OCI-LY3 (cell line): Measurements from ENCODE around the gene OSER1.

Experiments used
- H2AFZ ChIP-seq: fragments of 200-600, 300-600 bp; shearing (Covaris generic); 2 replicates; pipeline ENCODE4 v1.6.0; 2014; ENCODE audit warnings: antibody characterized with exemption, low read depth, low read length
- H3K27ac ChIP-seq: fragments of 200-600, 300-600 bp; sonication (generic); 2 replicates; pipeline ENCODE4 v1.5.1; 2014; ENCODE audit warnings: mild to moderate bottlenecking, low read length, moderate library complexity, mixed read lengths
- H3K27me3 ChIP-seq: fragments of 200-600, 300-600 bp; sonication (generic); 2 replicates; pipeline ENCODE4 v1.6.1; 2014; ENCODE audit warnings: low read depth, low read length, mixed read lengths
- H3K36me3 ChIP-seq: fragments of 200-600, 300-600 bp; sonication (generic); replicated peaks from 2 replicates; pipeline ENCODE3; 2014; ENCODE audit warnings: low read depth, low read length, mixed read lengths
- H3K4me1 ChIP-seq: fragments of 300-600, 200-600 bp; sonication (generic); 2 replicates; pipeline ENCODE4 v1.6.1; 2014; ENCODE audit warnings: low read length, mixed read lengths
- H3K4me2 ChIP-seq: fragments of 200-600, 300-600 bp; sonication (generic); 2 replicates; pipeline ENCODE4 v1.6.1; 2014; ENCODE audit warnings: low read length, mixed read lengths
- H3K4me3 ChIP-seq: fragments of 300-600, 200-600 bp; sonication (generic); 2 replicates; pipeline ENCODE4 v1.5.1; 2014; ENCODE audit warnings: antibody characterized with exemption, mild to moderate bottlenecking, low read length, moderate library complexity
- H3K79me2 ChIP-seq: fragments of 300-600, 200-600 bp; shearing (Covaris generic); 2 replicates; pipeline ENCODE4 v1.6.1; 2014; ENCODE audit warnings: mild to moderate bottlenecking, low read length, mixed read lengths
- H3K9ac ChIP-seq: fragments of 300-600, 200-600 bp; shearing (Covaris generic); 2 replicates; pipeline ENCODE4 v1.6.0; 2014; ENCODE audit warnings: mild to moderate bottlenecking, low read length, moderate library complexity
- H3K9me3 ChIP-seq: fragments of 200-600, 300-600 bp; shearing (Covaris generic); 2 replicates; pipeline ENCODE4 v1.6.1; 2014; ENCODE audit warnings: low read length, mixed read lengths; ENCODE audit not compliant: insufficient read depth
- H4K20me1 ChIP-seq: fragments of 200-600, 300-600 bp; sonication (generic); 2 replicates; pipeline ENCODE4 v1.6.1; 2016; ENCODE audit warnings: low read length, mixed read lengths; ENCODE audit not compliant: insufficient read depth
- CTCF ChIP-seq: fragments of 200-600, 300-600 bp; sonication (generic); IDR thresholded peaks from 2 replicates; pipeline ENCODE4 v1.5.1; 2014; ENCODE audit warnings: antibody characterized with exemption, low read length, low read depth
- EZH2phosphoT487 ChIP-seq: fragments of 200-600 bp; shearing (Covaris generic); IDR thresholded peaks from 2 replicates; pipeline ENCODE4 v1.6.1; 2018; ENCODE audit warnings: antibody characterized with exemption, mixed run types, low read depth

OSER1 gene

GRCh38 chr20:44223721-44224120 is 13.2 kb upstream of the OSER1 start:
- Histone ChIP-seq H3K79me2 (no peaks in the 10 kb centered on the region), H3K27me3 (no peaks in the 10 kb centered on the region), H3K36me3 (no peaks in the 10 kb centered on the region), H3K4me1 (no peaks in the 10 kb centered on the region), H3K4me3 (no peak overlapping the region), H4K20me1 (no peaks in the 10 kb centered on the region), H3K9me3 (no peaks in the 10 kb centered on the region), H3K27ac (no peak overlapping the region), H2AFZ (no peak overlapping the region), H3K4me2 (no peak overlapping the region), H3K9ac (no peak overlapping the region)
- TF ChIP-seq CTCF (no peak), EZH2phosphoT487 (no peak)

GRCh38 chr20:44222633-44223368 is 12.2 kb upstream of the OSER1 start:
- no peaks in the 10 kb centered on the region for H3K4me1 ChIP-seq
- H3K27me3 ChIP-seq, result no peaks in the 10 kb centered on the region
- no peak overlapping the region for H3K27ac ChIP-seq
- H4K20me1 ChIP-seq, result no peaks in the 10 kb centered on the region
- no peaks in the 10 kb centered on the region for H3K9me3 ChIP-seq
- no peak overlapping the region for H3K9ac ChIP-seq
- H2AFZ ChIP-seq, result no peak overlapping the region
- H3K4me3 ChIP-seq, result no peak overlapping the region
- TF ChIP-seq CTCF (peak; percentile 24; the same call in 1 of the 2 replicates), EZH2phosphoT487 (no peak)
- H3K4me2 ChIP-seq, result no peak overlapping the region
- H3K36me3 ChIP-seq, result no peaks in the 10 kb centered on the region
- H3K79me2 ChIP-seq, result no peaks in the 10 kb centered on the region

- Histone ChIP-seq H3K9ac (no peak overlapping the region), H3K4me2 (no peak overlapping the region), H4K20me1 (no peaks in the 10 kb centered on the region), H3K4me3 (no peak overlapping the region), H2AFZ (no peak overlapping the region), H3K36me3 (no peaks in the 10 kb centered on the region), H3K9me3 (no peaks in the 10 kb centered on the region), H3K27ac (no peak overlapping the region), H3K79me2 (no peaks in the 10 kb centered on the region), H3K4me1 (no peaks in the 10 kb centered on the region), H3K27me3 (no peaks in the 10 kb centered on the region)
- TF ChIP-seq CTCF, result no peak
- TF ChIP-seq EZH2phosphoT487, result no peak
Measured at GRCh38 chr20:44222027-44222426, 11.5 kb upstream of the OSER1 start.

GRCh38 chr20:44221368-44221954 is 10.9 kb upstream of the OSER1 start:
- H3K4me3 ChIP-seq, result no peak overlapping the region
- no peak overlapping the region for H2AFZ ChIP-seq
- no peaks in the 10 kb centered on the region for H3K27me3 ChIP-seq
- no peaks in the 10 kb centered on the region for H3K79me2 ChIP-seq
- TF ChIP-seq EZH2phosphoT487 (no peak), CTCF (no peak)
- no peaks in the 10 kb centered on the region for H4K20me1 ChIP-seq
- H3K36me3 ChIP-seq, result no peaks in the 10 kb centered on the region
- no peak overlapping the region for H3K4me2 ChIP-seq
- no peak overlapping the region for H3K27ac ChIP-seq
- no peaks in the 10 kb centered on the region for H3K9me3 ChIP-seq
- no peak overlapping the region for H3K9ac ChIP-seq
- H3K4me1 ChIP-seq, result no peaks in the 10 kb centered on the region
